ENCODE measurements around the gene DYNLT2. TPM values are rescaled to one million over a fixed set of nuclear protein-coding genes. Genes with fewer than 3 reads are reported as not detected.

The DYNLT2 gene
- total and polyA plus RNA-seq, 2 experiments from 2014 or later: 2.9 to 3.1 TPM

DNA sequence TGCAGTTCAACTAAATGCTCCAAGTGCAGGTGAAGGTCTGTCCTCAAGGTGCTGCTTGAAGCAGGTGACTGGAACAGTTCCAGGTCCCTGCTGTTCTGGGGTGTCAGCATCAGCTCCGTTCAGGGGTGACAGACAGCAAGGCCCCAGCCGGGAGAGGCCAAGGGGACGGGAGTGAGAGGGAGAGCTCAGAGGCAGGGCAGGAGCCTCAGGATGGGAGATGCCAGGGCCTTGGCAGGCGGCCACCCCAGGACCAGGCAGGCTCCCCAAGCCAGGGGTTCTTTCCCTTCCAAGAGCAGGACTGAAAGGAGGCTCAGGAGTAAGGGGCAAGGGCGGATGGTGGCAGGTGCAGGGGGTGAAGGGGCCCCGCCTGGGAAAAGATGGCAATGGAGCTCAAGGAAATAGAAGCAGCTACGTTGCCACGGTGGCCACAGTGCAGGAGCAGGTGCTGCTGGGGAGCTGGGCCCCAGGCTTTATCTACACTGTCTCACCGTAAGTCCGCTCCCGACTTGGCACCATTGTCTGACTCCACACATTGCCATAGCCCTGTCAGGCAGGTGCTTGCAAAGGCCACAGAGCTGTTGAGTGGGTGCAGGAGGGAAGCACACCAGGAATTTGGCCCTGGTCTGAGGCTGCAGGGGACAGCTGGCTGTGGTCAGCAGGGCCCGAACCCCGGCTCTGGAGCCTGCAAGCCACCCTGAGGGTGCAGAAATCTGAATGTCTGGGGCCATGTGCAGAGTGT is 43.1 kb upstream of the DYNLT2 start:
- no peak overlapping the region for H3K4me3 ChIP-seq
- H3K36me3 ChIP-seq (replicated peaks; ENCODE audit: insufficient read depth, low read depth): no peaks in the 10 kb centered on the region
- H3K4me1 ChIP-seq (ENCODE audit: insufficient read depth): peaks cover 22% of the 10 kb centered on the region
- TF ChIP-seq, protein P1, sequence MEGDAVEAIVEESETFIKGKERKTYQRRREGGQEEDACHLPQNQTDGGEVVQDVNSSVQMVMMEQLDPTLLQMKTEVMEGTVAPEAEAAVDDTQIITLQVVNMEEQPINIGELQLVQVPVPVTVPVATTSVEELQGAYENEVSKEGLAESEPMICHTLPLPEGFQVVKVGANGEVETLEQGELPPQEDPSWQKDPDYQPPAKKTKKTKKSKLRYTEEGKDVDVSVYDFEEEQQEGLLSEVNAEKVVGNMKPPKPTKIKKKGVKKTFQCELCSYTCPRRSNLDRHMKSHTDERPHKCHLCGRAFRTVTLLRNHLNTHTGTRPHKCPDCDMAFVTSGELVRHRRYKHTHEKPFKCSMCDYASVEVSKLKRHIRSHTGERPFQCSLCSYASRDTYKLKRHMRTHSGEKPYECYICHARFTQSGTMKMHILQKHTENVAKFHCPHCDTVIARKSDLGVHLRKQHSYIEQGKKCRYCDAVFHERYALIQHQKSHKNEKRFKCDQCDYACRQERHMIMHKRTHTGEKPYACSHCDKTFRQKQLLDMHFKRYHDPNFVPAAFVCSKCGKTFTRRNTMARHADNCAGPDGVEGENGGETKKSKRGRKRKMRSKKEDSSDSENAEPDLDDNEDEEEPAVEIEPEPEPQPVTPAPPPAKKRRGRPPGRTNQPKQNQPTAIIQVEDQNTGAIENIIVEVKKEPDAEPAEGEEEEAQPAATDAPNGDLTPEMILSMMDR (IDR thresholded peaks at IDR 0.05; ENCODE audit: poor library complexity): no peak
- TF ChIP-seq EZH2 (IDR thresholded peaks at IDR 0.05; ENCODE audit: borderline replicate concordance): no peak
- TF ChIP-seq EZH2phosphoT487 (IDR thresholded peaks at IDR 0.05; ENCODE audit: low read depth, severe bottlenecking, unreplicated experiment): no peak
- WGBS (ENCODE audit: low lambda C conversion rate, missing lambda C conversion rate): 85% methylated on average over 13 of the region's 13 CpGs
- H2AFZ ChIP-seq: no peak overlapping the region
- H3K79me2 ChIP-seq: peaks cover 24% of the 10 kb centered on the region
- no peaks in the 10 kb centered on the region for H4K20me1 ChIP-seq (ENCODE audit: insufficient read depth, poor library complexity, severe bottlenecking)
- no peak overlapping the region for H3K27ac ChIP-seq
- H3K9me3 ChIP-seq (ENCODE audit: low read depth): no peaks in the 10 kb centered on the region
- H3K27me3 ChIP-seq: no peaks in the 10 kb centered on the region
- no peaks in the 10 kb centered on the region for H3K9me2 ChIP-seq (replicated peaks; ENCODE audit: insufficient read depth)
- H3K4me2 ChIP-seq: no peak overlapping the region
- no peak for DNase-seq (ENCODE audit: low spot score)

DNA sequence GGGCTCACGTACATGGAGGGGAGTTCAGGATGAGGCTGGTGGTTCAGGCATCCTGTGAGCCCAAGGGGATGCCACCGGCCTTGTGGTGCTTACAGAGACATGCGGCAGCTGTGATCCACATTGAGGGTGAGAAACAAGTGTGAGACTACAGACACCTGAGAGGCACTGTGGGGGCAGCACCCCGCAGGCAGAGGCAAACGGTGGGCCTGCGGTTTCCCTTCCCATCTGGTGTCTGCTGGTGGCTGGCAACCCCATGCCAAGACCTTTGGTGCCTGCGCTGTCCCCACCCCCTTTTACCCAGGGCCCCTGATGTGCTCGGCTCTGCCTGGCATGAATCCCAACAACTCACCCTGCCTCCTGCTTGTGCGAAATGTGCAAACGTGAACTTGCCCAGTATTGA is 42.0 kb upstream of the DYNLT2 start:
- H3K27ac ChIP-seq: no peak overlapping the region
- no peaks in the 10 kb centered on the region for H3K9me3 ChIP-seq (ENCODE audit: low read depth)
- peaks cover 24% of the 10 kb centered on the region for H3K79me2 ChIP-seq
- H4K20me1 ChIP-seq (ENCODE audit: insufficient read depth, poor library complexity, severe bottlenecking): no peaks in the 10 kb centered on the region
- H3K4me2 ChIP-seq: no peak overlapping the region
- no peaks in the 10 kb centered on the region for H3K36me3 ChIP-seq (replicated peaks; ENCODE audit: insufficient read depth, low read depth)
- peaks cover 15% of the 10 kb centered on the region for H3K4me1 ChIP-seq (ENCODE audit: insufficient read depth)
- DNase-seq (ENCODE audit: low spot score): no peak
- H3K4me3 ChIP-seq: no peak overlapping the region
- H3K27me3 ChIP-seq: no peaks in the 10 kb centered on the region
- WGBS (ENCODE audit: low lambda C conversion rate, missing lambda C conversion rate): 91% methylated on average over 9 of the region's 10 CpGs
- H2AFZ ChIP-seq: no peak overlapping the region
- no peaks in the 10 kb centered on the region for H3K9me2 ChIP-seq (replicated peaks; ENCODE audit: insufficient read depth)
- TF ChIP-seq, protein P1 (IDR thresholded peaks at IDR 0.05; ENCODE audit: poor library complexity): no peak
- TF ChIP-seq EZH2 (IDR thresholded peaks at IDR 0.05; ENCODE audit: borderline replicate concordance): no peak
- no peak for TF ChIP-seq EZH2phosphoT487 (IDR thresholded peaks at IDR 0.05; ENCODE audit: low read depth, severe bottlenecking, unreplicated experiment)

DNA sequence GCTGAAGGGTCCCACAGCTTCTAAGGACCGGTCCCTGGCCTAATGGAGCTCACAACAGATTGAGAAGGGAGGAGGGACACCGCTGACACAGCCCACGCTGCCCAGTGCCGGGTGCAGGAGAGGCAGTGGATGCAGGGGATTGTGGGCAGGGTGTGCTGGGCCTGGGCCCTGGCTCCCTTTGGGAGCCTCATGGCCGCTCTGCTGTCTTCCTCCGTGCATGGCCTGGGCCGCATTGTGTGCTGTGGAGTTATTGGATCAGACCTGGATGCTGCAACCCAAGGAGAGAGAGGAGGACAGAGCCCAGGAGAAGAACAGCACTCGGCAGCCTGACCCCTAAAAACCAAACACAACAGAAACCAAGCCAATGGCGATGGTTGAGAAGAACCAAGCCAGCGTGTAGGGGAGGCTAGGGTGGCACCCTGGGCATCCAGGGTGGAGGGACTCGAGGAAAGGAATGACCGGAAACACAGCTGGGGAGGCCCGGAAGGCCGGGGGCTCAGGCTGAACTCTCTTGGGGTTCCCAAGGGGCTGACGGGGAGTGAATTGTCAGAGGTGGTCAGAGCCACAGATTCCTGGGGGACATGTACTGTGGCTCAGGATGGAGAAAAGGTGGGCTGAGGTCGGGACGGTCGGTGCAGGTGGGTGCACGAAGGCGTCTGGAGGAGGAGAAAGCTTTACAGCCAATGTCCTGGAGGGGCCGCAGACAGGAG is 41.1 kb upstream of the DYNLT2 start:
- TF ChIP-seq, protein P1 (IDR thresholded peaks at IDR 0.05; ENCODE audit: poor library complexity): no peak
- TF ChIP-seq EZH2phosphoT487 (IDR thresholded peaks at IDR 0.05; ENCODE audit: low read depth, severe bottlenecking, unreplicated experiment) (no peak), EZH2 (IDR thresholded peaks at IDR 0.05; ENCODE audit: borderline replicate concordance) (no peak)
- no peak for DNase-seq (ENCODE audit: low spot score)
- H3K4me1 ChIP-seq (ENCODE audit: insufficient read depth): peaks cover 14% of the 10 kb centered on the region
- H3K36me3 ChIP-seq (replicated peaks; ENCODE audit: insufficient read depth, low read depth): no peaks in the 10 kb centered on the region
- H3K9me3 ChIP-seq (ENCODE audit: low read depth): no peaks in the 10 kb centered on the region
- no peaks in the 10 kb centered on the region for H4K20me1 ChIP-seq (ENCODE audit: insufficient read depth, poor library complexity, severe bottlenecking)
- 96% methylated on average over 21 of the region's 21 CpGs for WGBS (ENCODE audit: low lambda C conversion rate, missing lambda C conversion rate)
- H3K27me3 ChIP-seq: no peaks in the 10 kb centered on the region
- no peak overlapping the region for H3K4me3 ChIP-seq
- no peak overlapping the region for H3K27ac ChIP-seq
- no peaks in the 10 kb centered on the region for H3K9me2 ChIP-seq (replicated peaks; ENCODE audit: insufficient read depth)
- H3K4me2 ChIP-seq: no peak overlapping the region
- H3K79me2 ChIP-seq: peaks cover 24% of the 10 kb centered on the region
- no peak overlapping the region for H2AFZ ChIP-seq

Measured in hepatocyte (in vitro differentiated cells).